Skin of body (tissue), 3 donors: ENCODE measurements around the gene GRM1. TPM values are rescaled to one million over a fixed set of nuclear protein-coding genes. Genes with fewer than 3 reads are reported as not detected.

Source experiments
- DNase-seq: peaks from one replicate; lab custom pipeline; 2025; lab: John Stamatoyannopoulos, UW
- small RNA-seq: library from RNA; depleted of rRNA; stranded (forward); fragments of <200 nt; gene quantifications from one replicate; pipeline ENCODE3, GENCODE V24; 2014; ENCODE audit warnings: low replicate concordance
- total RNA-seq: library from RNA; depleted of rRNA; stranded (reverse); fragments of >200 nt; gene quantifications from one replicate; pipeline ENCODE4 v1.2.3, GENCODE V29; 2014

Gene GRM1
- total RNA-seq, 1 donor from 2014 or later = 0.10 TPM

- DNase-seq = no peak
Observed at GRCh38 chr6:146444189-146444588, 415.3 kb downstream of the GRM1 start.

- no peak for DNase-seq
Observed at GRCh38 chr6:146445233-146445632, 416.4 kb downstream of the GRM1 start.

- DNase-seq = no peak
Observed at GRCh38 chr6:146456886-146457285, 428.0 kb downstream of the GRM1 start.

GRCh38 chr6:146460941-146461340, 432.1 kb downstream of the GRM1 start:
- DNase-seq = no peak

GRCh38 chr6:146470091-146470770, 441.4 kb downstream of the GRM1 start:
- no peak for DNase-seq

GRCh38 chr6:146472918-146473317, 444.1 kb downstream of the GRM1 start:
- DNase-seq = no peak

- DNase-seq = no peak
Observed at GRCh38 chr6:146481527-146481926, 452.7 kb downstream of the GRM1 start.

GRCh38 chr6:146484411-146484810, 455.5 kb downstream of the GRM1 start:
- DNase-seq = no peak

Small RNA genes lying within 50 kb of the gene (small RNA-seq; reads per million reads assigned to genes)
- gene RNA5SP222 = not detected

Other genes starting within 250 kb of the GRM1 start
- 20.2 TPM for gene FBXO30, start 214.3 kb upstream of the GRM1 start, total RNA-seq
- 42.5 TPM for gene SHPRH, start 64.7 kb upstream of the GRM1 start, total RNA-seq